ENCODE results near the gene POMT2. TPM values are rescaled to one million over a fixed set of nuclear protein-coding genes. Genes with fewer than 3 reads are reported as not detected.
"Not testable (repeated sequence)": the region's sequence is repeated elsewhere in the genome, so short reads cannot be mapped to it uniquely, and the experiment has no call there.

The POMT2 gene
- total RNA-seq, 1 experiment from 2014 or later, result 24.0 TPM

DNA sequence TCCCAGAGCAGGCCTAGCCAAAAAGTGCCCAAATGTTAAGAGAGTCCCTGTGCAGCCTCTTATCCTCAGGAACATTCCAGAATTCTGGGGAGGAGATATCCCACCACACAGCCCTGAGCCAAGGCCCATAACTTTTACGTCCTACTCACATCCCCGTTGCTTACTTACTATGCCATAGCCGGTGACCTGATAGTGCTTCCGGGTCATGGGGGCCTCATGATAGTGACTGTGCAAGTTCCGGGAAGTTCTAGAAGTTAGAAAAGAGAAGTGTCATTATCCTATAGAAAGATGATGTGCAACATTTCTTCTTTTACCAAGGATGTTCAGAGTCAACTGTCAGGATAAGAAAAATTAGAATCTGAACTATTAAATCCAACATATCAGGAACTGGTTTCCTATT, 34.1 kb downstream of the POMT2 start:
- H3K9me3 ChIP-seq (ENCODE audit: low read length), result no peaks in the 10 kb centered on the region
- H3K36me3 ChIP-seq (ENCODE audit: insufficient read depth, low read length), result peaks cover 25% of the 10 kb centered on the region; the same call in 1 of the 2 replicates
- H3K4me2 ChIP-seq (ENCODE audit: low read depth, low read length, poor library complexity, severe bottlenecking), result no peak overlapping the region
- no peaks in the 10 kb centered on the region for H3K9me2 ChIP-seq (replicated peaks; ENCODE audit: insufficient read depth, low read length)
- no peak for DNase-seq
- H2AFZ ChIP-seq (ENCODE audit: low read length), result no peak overlapping the region
- H3K27ac ChIP-seq (ENCODE audit: low read length), result no peak overlapping the region
- H3K27me3 ChIP-seq (ENCODE audit: low read length), result no peaks in the 10 kb centered on the region
- H4K20me1 ChIP-seq (ENCODE audit: insufficient read depth, low read depth, low read length), result no peaks in the 10 kb centered on the region
- H3K4me3 ChIP-seq (ENCODE audit: low read length), result no peak overlapping the region
- H3K9ac ChIP-seq (ENCODE audit: low read length), result no peak overlapping the region
- H3K4me1 ChIP-seq (ENCODE audit: low read length), result no peaks in the 10 kb centered on the region
- H3K79me2 ChIP-seq (ENCODE audit: low read length), result no peaks in the 10 kb centered on the region

- Histone ChIP-seq H3K27me3 (ENCODE audit: low read length) (no peaks in the 10 kb centered on the region), H3K4me1 (ENCODE audit: low read length) (no peaks in the 10 kb centered on the region), H2AFZ (ENCODE audit: low read length) (no peak overlapping the region), H3K9me3 (ENCODE audit: low read length) (no peaks in the 10 kb centered on the region), H3K36me3 (ENCODE audit: insufficient read depth, low read length) (peaks cover 21% of the 10 kb centered on the region; the same call in 1 of the 2 replicates), H3K79me2 (ENCODE audit: low read length) (no peaks in the 10 kb centered on the region), H4K20me1 (ENCODE audit: insufficient read depth, low read depth, low read length) (no peaks in the 10 kb centered on the region), H3K9ac (ENCODE audit: low read length) (no peak overlapping the region), H3K4me3 (ENCODE audit: low read length) (no peak overlapping the region), H3K9me2 (replicated peaks; ENCODE audit: insufficient read depth, low read length) (no peaks in the 10 kb centered on the region), H3K4me2 (ENCODE audit: low read depth, low read length, poor library complexity, severe bottlenecking) (no peak overlapping the region), H3K27ac (ENCODE audit: low read length) (no peak overlapping the region)
- no peak for DNase-seq
Measured at GRCh38 chr14:77284466-77284865, 36.2 kb downstream of the POMT2 start.

- H3K9ac ChIP-seq (ENCODE audit: low read length), result no peak overlapping the region
- no peak overlapping the region for H3K4me2 ChIP-seq (ENCODE audit: low read depth, low read length, poor library complexity, severe bottlenecking)
- H4K20me1 ChIP-seq (ENCODE audit: insufficient read depth, low read depth, low read length), result no peaks in the 10 kb centered on the region
- H3K27me3 ChIP-seq (ENCODE audit: low read length), result no peaks in the 10 kb centered on the region
- DNase-seq, result no peak
- H2AFZ ChIP-seq (ENCODE audit: low read length), result no peak overlapping the region
- no peaks in the 10 kb centered on the region for H3K4me1 ChIP-seq (ENCODE audit: low read length)
- no peak overlapping the region for H3K4me3 ChIP-seq (ENCODE audit: low read length)
- H3K9me3 ChIP-seq (ENCODE audit: low read length), result no peaks in the 10 kb centered on the region
- H3K79me2 ChIP-seq (ENCODE audit: low read length), result no peaks in the 10 kb centered on the region
- H3K27ac ChIP-seq (ENCODE audit: low read length), result no peak overlapping the region
- peaks cover 20% of the 10 kb centered on the region; the same call in 1 of the 2 replicates for H3K36me3 ChIP-seq (ENCODE audit: insufficient read depth, low read length)
- no peaks in the 10 kb centered on the region for H3K9me2 ChIP-seq (replicated peaks; ENCODE audit: insufficient read depth, low read length)
Measured at GRCh38 chr14:77284066-77284465, 36.6 kb downstream of the POMT2 start.

GRCh38 chr14:77281852-77282410, 38.8 kb downstream of the POMT2 start:
- H3K9me2 ChIP-seq (replicated peaks; ENCODE audit: insufficient read depth, low read length), result no peaks in the 10 kb centered on the region
- no peaks in the 10 kb centered on the region for H3K9me3 ChIP-seq (ENCODE audit: low read length)
- no peak overlapping the region for H3K4me2 ChIP-seq (ENCODE audit: low read depth, low read length, poor library complexity, severe bottlenecking)
- no peak overlapping the region for H3K9ac ChIP-seq (ENCODE audit: low read length)
- H3K36me3 ChIP-seq (ENCODE audit: insufficient read depth, low read length), result peaks cover 20% of the 10 kb centered on the region; the same call in 1 of the 2 replicates
- no peak overlapping the region for H2AFZ ChIP-seq (ENCODE audit: low read length)
- H3K27me3 ChIP-seq (ENCODE audit: low read length), result no peaks in the 10 kb centered on the region
- H3K4me3 ChIP-seq (ENCODE audit: low read length), result no peak overlapping the region
- no peaks in the 10 kb centered on the region for H4K20me1 ChIP-seq (ENCODE audit: insufficient read depth, low read depth, low read length)
- DNase-seq, result no peak
- H3K79me2 ChIP-seq (ENCODE audit: low read length), result no peaks in the 10 kb centered on the region
- no peaks in the 10 kb centered on the region for H3K4me1 ChIP-seq (ENCODE audit: low read length)
- H3K27ac ChIP-seq (ENCODE audit: low read length), result no peak overlapping the region

- H4K20me1 ChIP-seq (ENCODE audit: insufficient read depth, low read depth, low read length); H3K9me3 ChIP-seq (ENCODE audit: low read length); H3K27ac ChIP-seq (ENCODE audit: low read length); H3K4me3 ChIP-seq (ENCODE audit: low read length); H3K79me2 ChIP-seq (ENCODE audit: low read length); H2AFZ ChIP-seq (ENCODE audit: low read length); H3K27me3 ChIP-seq (ENCODE audit: low read length); H3K9ac ChIP-seq (ENCODE audit: low read length); H3K4me2 ChIP-seq (ENCODE audit: low read depth, low read length, poor library complexity, severe bottlenecking); H3K4me1 ChIP-seq (ENCODE audit: low read length); H3K9me2 ChIP-seq (replicated peaks; ENCODE audit: insufficient read depth, low read length); DNase-seq: not testable (repeated sequence)
- H3K36me3 ChIP-seq (ENCODE audit: insufficient read depth, low read length), result peaks cover 13% of the 10 kb centered on the region; the same call in 1 of the 2 replicates
Measured at GRCh38 chr14:77280921-77281320, 39.8 kb downstream of the POMT2 start.

- Histone ChIP-seq H3K27ac (ENCODE audit: low read length) (no peak overlapping the region), H3K79me2 (ENCODE audit: low read length) (no peaks in the 10 kb centered on the region), H3K4me2 (ENCODE audit: low read depth, low read length, poor library complexity, severe bottlenecking) (no peak overlapping the region), H2AFZ (ENCODE audit: low read length) (no peak overlapping the region), H3K9me2 (replicated peaks; ENCODE audit: insufficient read depth, low read length) (no peaks in the 10 kb centered on the region), H3K27me3 (ENCODE audit: low read length) (no peaks in the 10 kb centered on the region), H3K4me1 (ENCODE audit: low read length) (peaks cover under 1% of the 10 kb centered on the region; the same call in 1 of the 2 replicates), H3K9ac (ENCODE audit: low read length) (no peak overlapping the region), H3K36me3 (ENCODE audit: insufficient read depth, low read length) (peaks cover 7% of the 10 kb centered on the region; the same call in 1 of the 2 replicates), H4K20me1 (ENCODE audit: insufficient read depth, low read depth, low read length) (no peaks in the 10 kb centered on the region), H3K4me3 (ENCODE audit: low read length) (no peak overlapping the region), H3K9me3 (ENCODE audit: low read length) (no peaks in the 10 kb centered on the region)
- DNase-seq, result no peak
Measured at GRCh38 chr14:77279719-77280118, 41.0 kb downstream of the POMT2 start.

DNA sequence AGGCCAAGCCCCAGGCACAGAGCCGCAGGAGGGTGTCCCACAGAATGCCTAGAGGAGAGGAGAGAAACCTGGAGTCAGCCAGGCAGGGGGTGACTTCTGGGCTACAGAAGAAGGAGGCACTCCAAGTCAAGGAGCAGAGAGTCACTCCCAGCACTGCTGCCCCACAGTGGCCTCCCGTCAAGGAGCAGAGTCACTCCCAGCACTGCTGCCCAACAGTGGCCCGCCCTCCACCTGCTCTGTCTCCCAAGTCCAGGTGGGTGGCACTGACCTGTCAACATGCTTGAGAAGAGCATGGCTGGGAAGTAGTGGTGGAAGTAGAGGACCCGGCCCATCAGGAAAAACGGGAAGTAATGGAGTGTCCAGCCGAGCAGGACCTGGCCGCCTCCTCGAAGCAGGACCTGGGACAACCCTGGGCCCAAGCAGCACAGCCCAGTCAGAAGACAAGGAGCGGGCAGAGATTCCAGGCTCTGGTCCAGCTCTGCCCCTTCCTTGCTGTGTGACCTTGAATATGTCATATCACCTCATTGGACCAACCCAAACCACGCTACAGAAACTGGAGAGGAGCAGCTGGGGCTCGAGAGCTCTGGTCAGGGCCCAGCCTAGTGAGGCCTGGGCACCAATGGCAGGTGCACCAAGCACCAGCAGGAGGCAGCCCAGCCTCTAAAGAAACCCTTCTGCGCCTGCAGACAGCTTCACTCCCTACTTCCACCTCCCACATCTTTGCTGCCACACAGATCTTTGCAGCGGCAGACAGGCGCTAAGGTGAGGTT, 42.0 kb downstream of the POMT2 start:
- DNase-seq, result no peak
- H3K4me3 ChIP-seq (ENCODE audit: low read length), result no peak overlapping the region
- peaks cover 11% of the 10 kb centered on the region for H3K4me1 ChIP-seq (ENCODE audit: low read length)
- no peak overlapping the region for H3K27ac ChIP-seq (ENCODE audit: low read length)
- no peaks in the 10 kb centered on the region for H3K9me3 ChIP-seq (ENCODE audit: low read length)
- no peaks in the 10 kb centered on the region for H3K36me3 ChIP-seq (ENCODE audit: insufficient read depth, low read length)
- no peak overlapping the region for H3K4me2 ChIP-seq (ENCODE audit: low read depth, low read length, poor library complexity, severe bottlenecking)
- H4K20me1 ChIP-seq (ENCODE audit: insufficient read depth, low read depth, low read length), result no peaks in the 10 kb centered on the region
- no peaks in the 10 kb centered on the region for H3K27me3 ChIP-seq (ENCODE audit: low read length)
- H3K9ac ChIP-seq (ENCODE audit: low read length), result no peak overlapping the region
- no peaks in the 10 kb centered on the region for H3K79me2 ChIP-seq (ENCODE audit: low read length)
- H3K9me2 ChIP-seq (replicated peaks; ENCODE audit: insufficient read depth, low read length), result no peaks in the 10 kb centered on the region
- no peak overlapping the region for H2AFZ ChIP-seq (ENCODE audit: low read length)

DNA sequence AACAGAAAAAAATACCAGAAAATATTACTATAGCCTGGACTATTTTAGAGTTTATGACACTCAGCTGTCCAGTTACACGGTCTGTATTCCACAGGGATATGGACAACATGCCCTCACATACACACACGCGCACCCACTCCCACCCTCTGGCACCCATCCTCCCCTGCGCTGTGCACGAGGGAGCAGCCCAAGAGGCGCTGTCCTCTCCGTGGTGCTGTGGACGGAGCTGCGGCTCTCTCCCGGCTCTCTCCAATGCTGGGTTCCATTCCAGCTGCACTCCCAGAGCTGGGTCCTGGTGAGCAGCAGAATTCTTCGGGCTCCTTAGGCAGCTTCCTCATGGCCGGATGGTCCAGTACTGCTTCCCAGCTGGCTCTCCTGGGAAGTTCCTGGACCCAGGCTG, 43.7 kb downstream of the POMT2 start:
- Histone ChIP-seq H3K9me3 (ENCODE audit: low read length) (no peaks in the 10 kb centered on the region), H3K36me3 (ENCODE audit: insufficient read depth, low read length) (no peaks in the 10 kb centered on the region), H3K27ac (ENCODE audit: low read length) (no peak overlapping the region), H3K4me3 (ENCODE audit: low read length) (no peak overlapping the region), H3K79me2 (ENCODE audit: low read length) (no peaks in the 10 kb centered on the region), H3K4me1 (ENCODE audit: low read length) (peaks cover 14% of the 10 kb centered on the region), H2AFZ (ENCODE audit: low read length) (no peak overlapping the region), H4K20me1 (ENCODE audit: insufficient read depth, low read depth, low read length) (no peaks in the 10 kb centered on the region), H3K27me3 (ENCODE audit: low read length) (no peaks in the 10 kb centered on the region), H3K9ac (ENCODE audit: low read length) (no peak overlapping the region), H3K4me2 (ENCODE audit: low read depth, low read length, poor library complexity, severe bottlenecking) (no peak overlapping the region), H3K9me2 (replicated peaks; ENCODE audit: insufficient read depth, low read length) (no peaks in the 10 kb centered on the region)
- no peak for DNase-seq
